Right lobe of liver (tissue), 6 donors: ENCODE results near the gene SPIB. TPM values are rescaled to one million over a fixed set of nuclear protein-coding genes. Genes with fewer than 3 reads are reported as not detected.

ENCODE experiments used
- ATAC-seq, 4 donors: fragments of 200-7000 bp; cut with Tn5 transposase; one replicate each; pipeline ENCODE4 v1.9.1; 2020; ENCODE audit warnings: mild to moderate bottlenecking in 4 of 4, moderate library complexity in 4 of 4
- DNase-seq, 3 donors: peaks; one replicate each; pipeline ENCODE4 v3.0.0-alpha.2; 2020
- H3K27ac ChIP-seq, 3 donors: fragments of 200-600 bp; one replicate each; pipeline ENCODE4 v1.8.0; 2022
- H3K27me3 ChIP-seq, 2 donors: fragments of 200-600 bp; one replicate each; pipeline ENCODE4 v1.8.0; 2022
- H3K36me3 ChIP-seq, 4 donors: fragments of 200-600 bp; sonication (generic) in 1 of 4; one replicate each; pipeline versions ENCODE4 v1.5.1 to v1.8.0; 2017 to 2022; ENCODE audit warnings: control low read depth in 1 of 4
- H3K4me1 ChIP-seq, 4 donors: fragments of 200-600 bp; sonication (generic) in 1 of 4; one replicate each; pipeline versions ENCODE4 v1.5.1 to v1.8.0; 2017 to 2022; ENCODE audit warnings: control low read depth in 1 of 4
- H3K4me3 ChIP-seq, 3 donors: fragments of 200-600 bp; one replicate each; pipeline ENCODE4 v1.8.0; 2022
- H3K9me3 ChIP-seq, 4 donors: fragments of 200-600 bp; sonication (generic) in 1 of 4; one replicate each; pipeline versions ENCODE4 v1.5.1 to v1.8.0; 2017 to 2022; ENCODE audit warnings: control low read depth in 1 of 4
- POLR2A ChIP-seq: fragments of 450-650 bp; IDR thresholded peaks from one replicate; pipeline ENCODE4 v1.6.1; 2017; ENCODE audit warnings: antibody characterized with exemption, mild to moderate bottlenecking
- WGBS: methylation state at CpG from one replicate; pipeline ENCODE4 v1.1.6; 2018; ENCODE audit warnings: low coverage, low lambda C conversion rate; ENCODE audit not compliant: insufficient coverage; ENCODE audit errors: missing lambda C conversion rate; 5-methylcytosine and 5-hydroxymethylcytosine counted together
- intact Hi-C, 2 donors: fragments of 100-400 bp; cut with DNase I; formaldehyde crosslinking; loops; one replicate each; pipeline versions ENCODE4 v1.11.2 to v1.14.1; 2022
- total RNA-seq, 6 experiments: library from RNA; depleted of rRNA in 2 of 6; stranded (reverse); fragments of >200 nt in 2 of 6; fragmentation: NEBNext Ultra II Directional in 3 of 6; extraction: Animal tissue kit (Norgen Biotek cat#: 25700) in 3 of 6; gene quantifications; one replicate each; pipeline versions ENCODE4 v1.1.0 to v1.2.4, GENCODE V29; 2016 to 2023
- TF ChIP-seq, protein P1 (sequence below), 4 donors: fragments of 200-600 bp in 3 of 4; fragments of 450-650 bp in 1 of 4; IDR thresholded peaks; one replicate each; pipeline versions ENCODE4 v1.5.1 to v1.8.0; 2016 to 2022; ENCODE audit warnings: antibody characterized with exemption in 4 of 4, mild to moderate bottlenecking in 2 of 4
- donor health status: DM: no; HTN: yes; CAD: no.
- donor health status: DM: no; HTN: no; CAD: no.
- donor health status: DM: no; HTN: no; CAD: no.
- donor health status: DM: no; HTN: yes; CAD: no.
- donor health status: DM: no; HTN: yes; CAD: no.

Gene SPIB
- total RNA-seq, 6 experiments from 2014 or later: 0.51 TPM; not detected in 5

DNA sequence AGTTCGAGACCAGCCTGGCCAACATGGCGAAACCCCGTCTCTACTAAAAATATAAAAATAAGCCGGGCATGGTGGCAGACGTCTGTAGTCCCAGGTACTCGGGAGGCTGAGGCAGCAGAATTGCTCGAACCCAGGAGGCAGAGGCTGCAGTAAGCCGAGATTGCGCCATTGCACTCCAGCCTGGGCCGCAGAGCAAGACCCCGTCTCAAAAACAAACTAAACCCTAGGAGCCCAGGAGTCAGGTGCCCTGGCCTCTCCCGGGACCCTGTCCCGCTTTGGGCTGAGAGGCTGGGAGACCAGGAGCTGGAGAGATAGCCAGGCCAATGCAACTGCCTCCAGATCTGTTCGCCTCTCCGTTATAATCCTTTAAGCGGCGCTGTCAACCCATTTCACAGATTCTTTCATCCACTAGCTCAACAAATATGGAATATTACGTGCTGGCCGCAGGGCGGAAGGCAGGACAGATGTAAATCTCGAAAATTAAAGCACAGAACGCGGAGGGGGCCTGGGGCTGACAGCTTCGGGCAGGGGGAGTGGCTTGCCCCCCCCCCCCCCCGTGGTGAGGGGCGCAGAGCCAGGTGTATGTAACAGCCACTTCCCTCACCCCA is 8.7 kb downstream of the SPIB start:
- no peak overlapping the region for H3K27ac ChIP-seq
- intact Hi-C loops: no loop called here

DNA sequence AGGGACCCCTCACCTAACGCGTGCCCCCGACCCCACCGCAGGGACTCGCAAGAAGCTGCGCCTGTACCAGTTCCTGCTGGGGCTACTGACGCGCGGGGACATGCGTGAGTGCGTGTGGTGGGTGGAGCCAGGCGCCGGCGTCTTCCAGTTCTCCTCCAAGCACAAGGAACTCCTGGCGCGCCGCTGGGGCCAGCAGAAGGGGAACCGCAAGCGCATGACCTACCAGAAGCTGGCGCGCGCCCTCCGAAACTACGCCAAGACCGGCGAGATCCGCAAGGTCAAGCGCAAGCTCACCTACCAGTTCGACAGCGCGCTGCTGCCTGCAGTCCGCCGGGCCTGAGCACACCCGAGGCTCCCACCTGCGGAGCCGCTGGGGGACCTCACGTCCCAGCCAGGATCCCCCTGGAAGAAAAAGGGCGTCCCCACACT is 9.3 kb downstream of the SPIB start:
- TF ChIP-seq, protein P1, sequence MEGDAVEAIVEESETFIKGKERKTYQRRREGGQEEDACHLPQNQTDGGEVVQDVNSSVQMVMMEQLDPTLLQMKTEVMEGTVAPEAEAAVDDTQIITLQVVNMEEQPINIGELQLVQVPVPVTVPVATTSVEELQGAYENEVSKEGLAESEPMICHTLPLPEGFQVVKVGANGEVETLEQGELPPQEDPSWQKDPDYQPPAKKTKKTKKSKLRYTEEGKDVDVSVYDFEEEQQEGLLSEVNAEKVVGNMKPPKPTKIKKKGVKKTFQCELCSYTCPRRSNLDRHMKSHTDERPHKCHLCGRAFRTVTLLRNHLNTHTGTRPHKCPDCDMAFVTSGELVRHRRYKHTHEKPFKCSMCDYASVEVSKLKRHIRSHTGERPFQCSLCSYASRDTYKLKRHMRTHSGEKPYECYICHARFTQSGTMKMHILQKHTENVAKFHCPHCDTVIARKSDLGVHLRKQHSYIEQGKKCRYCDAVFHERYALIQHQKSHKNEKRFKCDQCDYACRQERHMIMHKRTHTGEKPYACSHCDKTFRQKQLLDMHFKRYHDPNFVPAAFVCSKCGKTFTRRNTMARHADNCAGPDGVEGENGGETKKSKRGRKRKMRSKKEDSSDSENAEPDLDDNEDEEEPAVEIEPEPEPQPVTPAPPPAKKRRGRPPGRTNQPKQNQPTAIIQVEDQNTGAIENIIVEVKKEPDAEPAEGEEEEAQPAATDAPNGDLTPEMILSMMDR (IDR thresholded peaks at IDR 0.05): no peak
- peak; percentile 41 for TF ChIP-seq POLR2A
- H3K27me3 ChIP-seq: no peaks in the 10 kb centered on the region
- no peaks in the 10 kb centered on the region for H3K9me3 ChIP-seq
- 23% methylated on average over 14 of the region's 38 CpGs for WGBS
- ATAC-seq (peak; percentile 46 to 64 (median 48)), DNase-seq (peak; percentile 67 to 88 (median 86))
- peaks cover 0 to 11% (median 2%) of the 10 kb centered on the region in 4 donors for H3K4me1 ChIP-seq
- H3K27ac ChIP-seq: no peak overlapping the region
- no peak overlapping the region for H3K4me3 ChIP-seq
- H3K36me3 ChIP-seq: no peaks in the 10 kb centered on the region
- intact Hi-C loops: no loop called here

More for the DNA sequence above, 8.7 kb downstream of the SPIB start:
- Histone ChIP-seq H3K27me3 (no peaks in the 10 kb centered on the region), H3K36me3 (no peaks in the 10 kb centered on the region), H3K4me1 (peaks cover 0 to 11% (median 2%) of the 10 kb centered on the region in 4 donors), H3K4me3 (no peak overlapping the region), H3K9me3 (no peaks in the 10 kb centered on the region)
- WGBS: 64% methylated on average over 13 of the region's 26 CpGs
- TF ChIP-seq, protein P1 (IDR thresholded peaks at IDR 0.05): no peak
- no peak for TF ChIP-seq POLR2A
- DNase-seq: no peak
- ATAC-seq: no peak

DNA sequence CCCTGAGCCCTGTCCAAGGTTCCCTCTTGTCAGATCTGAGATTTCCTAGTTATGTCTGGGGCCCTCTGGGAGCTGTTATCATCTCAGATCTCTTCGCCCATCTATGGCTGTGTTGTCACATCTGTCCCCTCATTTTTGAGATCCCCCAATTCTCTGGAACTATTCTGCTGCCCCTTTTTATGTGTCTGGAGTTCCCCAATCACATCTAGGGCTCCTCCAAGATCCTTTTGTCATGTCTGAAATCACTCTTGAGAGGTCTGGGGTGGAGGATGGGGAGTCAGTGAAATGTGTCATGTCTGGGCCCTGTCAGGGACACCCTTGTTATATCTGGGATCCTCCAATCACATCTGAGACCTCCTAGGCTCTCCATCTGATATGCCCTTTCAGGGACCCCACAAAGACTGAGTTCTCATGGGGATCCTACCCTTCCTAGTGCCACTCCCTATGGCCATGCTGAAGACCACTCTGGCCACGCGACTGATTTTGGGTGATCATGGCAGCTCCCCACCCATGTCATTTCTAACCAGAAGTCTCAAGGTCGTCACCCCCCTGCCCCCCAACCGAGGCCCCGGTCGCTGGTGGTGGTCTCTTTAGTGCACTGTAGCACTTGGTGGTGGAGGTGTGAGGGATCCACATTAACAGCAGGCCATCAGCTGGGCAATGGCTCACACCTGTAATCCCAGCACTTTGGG is 10.2 kb downstream of the SPIB start:
- H3K27me3 ChIP-seq: no peaks in the 10 kb centered on the region
- no peaks in the 10 kb centered on the region for H3K9me3 ChIP-seq
- DNase-seq: no peak
- TF ChIP-seq, protein P1 (IDR thresholded peaks at IDR 0.05): no peak
- TF ChIP-seq POLR2A: no peak
- peaks cover 0 to 11% (median 2%) of the 10 kb centered on the region in 4 donors for H3K4me1 ChIP-seq
- no peak overlapping the region for H3K27ac ChIP-seq
- intact Hi-C loops: no loop called here
- no peaks in the 10 kb centered on the region for H3K36me3 ChIP-seq
- H3K4me3 ChIP-seq: no peak overlapping the region
- WGBS: 83% methylated on average over 1 of the region's 7 CpGs
- ATAC-seq: no peak

DNA sequence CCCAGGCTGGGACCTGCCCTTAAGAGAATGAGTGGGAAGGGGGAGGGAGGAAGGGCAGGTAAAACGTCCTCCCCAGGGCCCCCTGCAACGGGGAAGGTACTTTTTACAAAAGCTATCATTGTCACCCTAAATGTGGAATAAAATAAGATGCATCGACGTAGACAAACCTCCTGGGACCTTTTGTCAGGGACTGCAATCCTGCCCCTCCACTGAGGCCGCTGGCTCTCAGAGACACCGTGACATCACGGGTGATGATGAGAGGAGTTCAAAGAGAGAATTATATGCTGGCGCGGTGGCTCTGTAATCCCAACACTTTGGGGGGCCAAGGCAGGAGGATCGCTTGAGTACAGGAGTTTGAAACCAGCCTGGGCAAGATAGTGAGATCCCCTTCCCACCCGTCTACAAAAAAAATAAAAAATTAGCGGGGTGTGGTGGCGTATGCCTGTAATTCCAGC is 12.2 kb downstream of the SPIB start:
- intact Hi-C loops: no loop called here
- ATAC-seq: no peak
- Histone ChIP-seq H3K27me3 (no peaks in the 10 kb centered on the region), H3K4me1 (peaks cover 0 to 11% (median 2%) of the 10 kb centered on the region in 4 donors), H3K9me3 (no peaks in the 10 kb centered on the region), H3K27ac (no peak overlapping the region), H3K4me3 (peak overlapping the region in 2 of 3 donors; percentile 51 to 59), H3K36me3 (no peaks in the 10 kb centered on the region)
- TF ChIP-seq, protein P1 (IDR thresholded peaks at IDR 0.05): no peak
- TF ChIP-seq POLR2A: no peak
- DNase-seq: no peak
- 40% methylated on average over 13 of the region's 13 CpGs for WGBS
